ENCODE measurements around the gene CREB3L2.

Gene CREB3L2

DNA sequence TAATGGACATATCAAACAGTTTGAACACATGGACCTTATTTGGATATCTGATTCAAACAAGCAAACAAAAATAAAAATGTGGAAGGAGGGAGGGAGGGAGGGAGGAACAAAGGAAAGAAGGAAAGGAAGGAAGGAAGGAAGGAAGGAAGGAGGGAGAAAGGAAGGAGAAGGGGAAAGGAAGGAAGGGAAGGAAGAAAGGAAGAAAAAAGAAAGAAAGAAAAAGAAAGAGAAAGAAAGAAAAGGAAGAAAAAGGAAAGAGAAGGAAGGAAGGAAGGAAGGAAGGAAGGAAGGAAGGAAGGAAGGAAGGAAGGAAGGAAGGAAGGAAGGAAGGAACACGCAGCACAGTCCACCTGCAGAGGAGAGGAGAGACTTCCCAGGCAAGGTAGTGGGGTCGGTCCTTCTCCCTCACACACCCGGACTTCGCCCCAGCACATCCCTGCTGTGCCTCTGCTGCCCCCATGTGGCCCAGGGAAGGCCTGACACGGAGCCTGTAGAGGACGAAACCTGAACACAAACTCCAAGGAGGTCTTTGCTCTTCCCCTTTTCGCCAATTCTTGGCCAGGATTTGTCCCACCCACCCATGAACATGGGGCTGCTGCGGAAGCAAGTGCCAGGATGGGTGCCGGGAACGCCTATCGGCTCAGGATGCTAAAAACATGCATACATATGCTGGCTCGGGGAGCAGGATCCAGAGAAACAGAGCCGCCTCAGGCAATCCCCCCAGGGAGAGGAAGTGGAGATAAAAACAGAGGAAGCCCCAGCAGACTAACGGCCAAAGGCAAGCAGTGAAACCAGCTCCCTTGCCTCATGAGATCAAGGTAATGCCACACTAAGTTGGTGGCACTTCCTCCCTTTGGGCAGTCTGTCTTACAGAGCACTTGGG, 102.8 kb downstream of the CREB3L2 start:
- peak; percentile 70 for DNase-seq (ENCODE audit: low read depth in 2 of 2)

DNA sequence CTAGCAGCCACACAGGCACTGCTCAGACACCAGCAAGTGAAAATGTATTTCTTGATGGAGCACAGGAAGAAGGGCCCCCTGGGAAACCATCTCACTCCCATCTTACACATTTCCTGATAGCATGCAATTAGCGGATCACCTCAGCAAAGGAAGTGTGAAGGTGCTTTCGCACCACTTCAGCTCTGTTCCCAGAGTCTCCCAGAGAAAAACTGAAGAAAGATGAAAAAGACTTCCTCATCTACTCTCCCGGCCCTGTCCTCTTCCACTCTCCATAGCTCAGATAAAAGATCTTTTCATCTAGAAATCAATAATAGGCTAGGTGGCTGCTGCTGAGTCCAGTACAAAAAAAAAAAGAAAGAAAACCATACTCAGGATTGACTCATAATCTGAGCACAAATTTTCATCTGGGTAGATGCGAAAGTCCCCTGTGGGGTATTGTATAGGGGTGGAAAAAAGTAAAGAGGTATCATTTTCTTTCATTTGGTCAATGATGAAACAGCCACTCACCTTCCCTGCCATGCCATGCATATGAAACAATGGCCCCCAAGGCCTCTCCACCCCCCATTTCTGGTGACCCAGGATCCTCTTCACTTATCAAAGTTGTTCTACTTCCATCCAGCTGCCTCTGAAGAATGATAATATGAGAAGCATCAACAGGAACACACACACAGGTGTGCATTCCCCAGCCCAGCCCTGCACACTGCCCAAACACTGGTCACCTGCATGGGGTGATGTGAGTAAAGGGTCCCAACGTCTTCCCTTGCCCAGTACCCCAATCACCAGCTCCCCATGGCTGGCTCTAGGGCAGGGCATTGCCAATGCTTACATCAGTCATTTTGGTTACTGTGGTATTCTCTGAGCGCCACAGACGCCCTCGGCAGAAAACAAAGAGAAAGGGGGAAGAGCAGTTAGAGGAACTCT, 106.3 kb downstream of the CREB3L2 start:
- DNase-seq (ENCODE audit: low read depth in 2 of 2): no peak

DNA sequence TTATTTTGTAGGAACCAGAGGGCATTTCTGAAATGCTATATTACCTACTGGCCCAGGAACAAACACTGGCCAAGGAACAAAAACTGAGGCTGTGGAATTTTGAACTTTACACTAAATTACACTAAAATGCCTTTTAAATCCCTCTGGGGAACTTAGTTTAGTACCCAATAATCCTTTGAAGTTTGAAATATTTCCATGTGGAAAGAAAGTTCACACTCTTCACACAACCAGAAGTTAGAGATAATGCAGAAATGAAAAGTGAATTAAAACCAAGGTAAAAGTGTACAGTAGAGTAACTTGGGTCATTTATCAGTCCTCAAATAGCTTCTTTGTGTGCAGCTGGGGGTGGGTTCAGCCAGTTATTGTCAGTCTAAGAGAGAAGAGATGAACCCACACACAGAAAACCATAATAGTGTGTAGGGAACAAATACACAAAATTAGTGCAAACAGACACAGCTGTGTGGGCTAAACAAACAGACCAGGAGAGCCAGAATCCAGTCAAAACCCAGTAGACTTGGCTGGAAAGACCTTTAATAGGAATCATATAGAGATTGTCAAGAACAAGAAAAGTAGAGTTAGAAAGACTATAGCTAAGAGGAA, 108.6 kb downstream of the CREB3L2 start:
- no peak for DNase-seq (ENCODE audit: low read depth in 2 of 2)

DNA sequence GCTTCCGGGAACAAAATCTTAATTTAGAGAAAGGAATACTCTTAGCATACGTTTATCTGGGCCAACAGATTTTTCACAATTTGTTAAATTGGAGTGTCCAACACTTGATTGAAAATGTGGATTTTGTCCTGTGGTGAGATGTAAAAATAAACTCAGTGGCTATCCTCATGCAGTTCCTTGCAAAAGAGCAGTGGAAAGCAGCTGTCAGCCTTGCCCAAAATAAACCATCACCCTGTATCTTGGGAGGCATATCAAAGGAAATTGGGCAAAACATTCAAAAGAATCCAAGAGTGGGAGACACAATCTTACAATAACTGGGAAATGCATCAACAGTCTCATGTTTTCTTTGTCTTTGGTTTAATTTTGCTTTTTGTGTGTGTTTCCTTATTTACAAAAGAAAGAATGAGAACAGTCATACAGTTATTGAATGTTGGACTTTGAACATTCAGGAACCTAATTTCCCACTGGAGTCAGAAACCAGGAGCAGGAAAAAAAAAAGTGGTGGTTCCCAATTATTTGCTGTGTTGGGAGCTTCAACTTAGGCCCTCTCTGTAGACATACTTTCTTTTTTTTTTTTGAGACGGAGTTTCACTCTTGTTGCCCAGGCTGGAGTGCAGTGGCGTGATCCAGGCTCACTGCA, 110.8 kb downstream of the CREB3L2 start:
- DNase-seq (ENCODE audit: low read depth in 2 of 2): no peak

DNA sequence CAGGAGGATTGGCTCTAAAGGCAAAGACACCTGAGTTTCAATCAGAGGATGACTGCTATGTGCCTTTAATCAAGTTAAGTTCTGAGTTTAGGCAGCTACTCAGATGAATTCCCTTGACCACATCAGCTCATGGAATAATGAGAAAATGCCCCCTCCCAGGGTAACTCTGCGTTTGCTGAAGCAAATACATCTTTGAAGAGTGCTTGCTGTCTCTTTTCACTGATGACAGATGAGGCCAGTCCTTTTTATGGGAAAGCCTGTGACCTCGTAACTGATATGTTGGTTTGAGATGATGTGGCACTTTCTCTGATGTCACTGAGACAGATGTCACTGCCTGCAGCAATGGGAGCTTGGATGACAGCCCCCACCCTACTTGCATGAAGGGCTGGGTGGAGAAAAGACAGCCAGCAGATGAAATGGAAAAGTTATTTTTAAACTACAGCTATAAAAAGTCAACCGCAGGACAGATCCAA, 111.4 kb downstream of the CREB3L2 start:
- no peak for DNase-seq (ENCODE audit: low read depth in 2 of 2)

DNA sequence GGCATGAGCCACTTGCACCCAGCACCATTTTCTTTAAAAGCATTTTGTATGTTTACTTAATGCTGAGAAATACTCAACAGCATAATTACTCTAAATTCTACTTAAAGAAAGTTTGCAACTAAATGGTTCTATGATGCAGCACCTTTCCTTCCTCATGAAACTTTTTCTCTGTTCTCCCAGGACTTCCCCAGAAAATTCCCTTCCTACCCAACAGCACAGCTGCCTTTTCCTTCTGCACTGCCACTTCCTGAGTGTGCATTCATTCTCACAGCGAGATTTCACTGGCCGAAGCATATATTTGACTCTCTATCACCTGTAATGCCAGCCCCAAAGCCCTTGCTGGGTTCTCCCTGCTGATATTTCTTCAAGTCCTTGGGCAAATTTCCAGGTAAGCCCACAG, 113.6 kb downstream of the CREB3L2 start:
- no peak for DNase-seq (ENCODE audit: low read depth in 2 of 2)

DNA sequence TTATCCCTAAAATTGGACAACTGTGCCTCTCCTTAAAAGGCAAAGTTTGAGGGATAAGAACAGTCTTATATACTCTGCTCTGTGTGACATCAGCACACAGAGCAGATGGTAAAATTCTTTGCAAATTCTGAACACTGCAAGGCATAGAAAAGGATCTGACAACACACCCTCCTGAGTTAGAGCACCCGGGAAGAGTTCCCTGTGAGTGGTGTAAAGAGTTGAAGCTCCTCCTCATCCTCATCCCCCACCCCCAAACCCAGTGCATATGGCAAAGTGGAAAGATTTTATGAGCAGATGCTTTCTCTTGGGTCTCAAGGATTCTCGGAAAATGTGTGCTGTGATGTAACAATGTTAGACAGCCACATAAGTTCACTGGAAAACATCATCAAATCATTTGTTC, 115.1 kb downstream of the CREB3L2 start:
- no peak for DNase-seq (ENCODE audit: low read depth in 2 of 2)

DNA sequence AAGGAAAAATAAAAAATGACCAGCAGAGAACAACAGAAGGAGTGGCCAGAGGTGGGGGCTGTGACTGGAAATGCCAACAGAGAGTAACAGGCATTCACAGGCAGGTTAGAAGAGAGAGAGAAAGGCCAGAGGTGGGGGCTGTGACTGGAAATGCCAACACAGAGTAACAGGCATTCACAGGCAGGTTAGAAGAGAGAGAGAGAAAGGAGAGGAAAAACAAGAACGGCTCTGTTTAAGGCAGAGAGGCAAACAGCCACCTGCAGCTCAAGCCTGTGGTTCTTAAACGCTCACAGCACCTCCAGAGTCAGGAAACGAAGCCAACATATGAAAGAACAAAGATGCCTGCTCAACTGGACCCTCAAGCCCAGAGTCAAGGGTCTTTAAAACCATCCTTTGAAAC, 115.6 kb downstream of the CREB3L2 start:
- DNase-seq (ENCODE audit: low read depth in 2 of 2): no peak

DNA sequence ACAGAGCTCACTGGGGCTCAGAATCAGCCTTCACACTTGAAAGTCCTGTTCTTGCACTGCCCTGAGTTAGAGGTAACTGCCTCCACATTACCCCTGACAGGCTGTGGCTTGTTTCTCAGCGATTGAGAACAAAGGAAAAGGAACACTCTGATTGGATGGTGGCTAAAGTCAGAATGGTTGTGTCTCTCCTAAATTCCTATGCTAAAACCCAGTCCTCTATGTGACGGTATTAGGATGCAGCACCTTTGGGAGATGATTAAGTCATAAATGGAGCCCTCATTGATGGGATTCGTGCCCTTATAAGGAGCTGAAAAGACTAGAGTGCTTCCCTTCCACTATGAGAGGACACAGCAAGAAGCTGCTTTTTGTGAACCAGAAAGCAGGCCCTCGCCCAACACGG, 116.2 kb downstream of the CREB3L2 start:
- DNase-seq (ENCODE audit: low read depth in 2 of 2): no peak

DNA sequence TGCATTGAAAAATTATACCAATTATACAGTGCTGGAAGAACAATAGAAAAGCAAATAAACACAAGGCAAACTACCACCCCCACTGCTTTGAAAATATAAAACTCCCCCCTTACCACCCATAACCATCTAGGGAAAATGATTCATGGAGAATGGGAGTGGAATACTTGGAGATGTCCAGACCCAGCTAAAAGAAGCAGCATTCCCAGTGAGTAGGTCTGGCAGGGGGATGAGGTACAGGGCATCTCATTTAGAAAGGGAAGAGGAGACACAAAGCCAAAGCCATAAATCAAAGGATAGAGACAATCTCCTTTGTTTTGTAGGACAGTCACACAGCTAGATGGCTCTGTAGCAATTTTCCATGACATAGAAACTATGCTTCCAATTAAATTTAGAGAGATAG, 119.1 kb downstream of the CREB3L2 start:
- no peak for DNase-seq (ENCODE audit: low read depth in 2 of 2)

DNA sequence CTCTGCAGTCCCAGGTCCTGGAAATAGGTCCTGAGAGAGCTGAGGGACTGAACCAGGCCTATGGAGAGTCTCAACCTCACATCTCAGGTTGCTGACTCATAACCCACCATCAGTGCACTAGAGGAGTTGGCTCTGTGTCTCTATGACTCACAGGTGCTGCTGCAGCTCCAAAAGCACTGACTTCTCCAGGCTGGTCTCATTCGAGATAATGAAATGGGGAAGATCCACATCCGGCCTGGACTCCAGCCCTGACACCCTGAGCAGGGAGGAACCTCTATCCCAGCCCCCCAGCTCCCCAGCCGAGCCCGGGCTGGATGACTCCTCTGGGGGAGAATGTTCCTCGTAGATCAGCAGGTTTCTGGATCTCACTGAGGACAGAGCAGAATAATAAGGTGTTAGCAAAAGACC, 119.6 kb downstream of the CREB3L2 start:
- no peak for DNase-seq (ENCODE audit: low read depth in 2 of 2)

DNA sequence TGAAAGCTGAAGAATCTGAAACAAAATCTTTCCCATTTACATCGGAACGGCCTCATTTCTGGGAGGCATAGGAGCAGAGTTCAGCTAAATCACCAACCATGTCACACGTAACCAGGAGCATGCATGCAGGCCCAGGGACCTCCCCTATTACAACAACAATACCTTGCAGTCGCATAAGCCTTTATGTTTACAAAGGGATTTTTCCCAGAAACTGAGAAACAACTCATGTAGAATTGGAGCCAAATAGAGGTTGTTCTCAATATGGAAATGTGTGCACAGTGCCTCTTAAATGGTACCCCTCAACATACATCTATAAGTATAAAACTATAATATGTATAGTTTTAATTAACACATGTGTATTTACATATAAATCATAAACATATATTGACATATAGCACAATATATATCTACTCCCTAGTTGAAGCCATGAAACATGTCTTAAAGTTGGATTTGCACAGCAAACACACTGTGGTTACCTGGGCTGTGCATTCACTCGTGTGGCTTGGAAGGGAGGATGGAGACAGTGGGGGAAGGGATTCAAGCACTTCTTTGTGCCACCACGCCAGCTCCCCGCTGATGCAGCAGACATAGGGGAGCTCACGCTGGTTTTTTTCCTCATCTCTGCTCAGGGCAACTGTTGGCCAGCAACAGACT, 120.2 kb downstream of the CREB3L2 start:
- no peak for DNase-seq (ENCODE audit: low read depth in 2 of 2)

DNA sequence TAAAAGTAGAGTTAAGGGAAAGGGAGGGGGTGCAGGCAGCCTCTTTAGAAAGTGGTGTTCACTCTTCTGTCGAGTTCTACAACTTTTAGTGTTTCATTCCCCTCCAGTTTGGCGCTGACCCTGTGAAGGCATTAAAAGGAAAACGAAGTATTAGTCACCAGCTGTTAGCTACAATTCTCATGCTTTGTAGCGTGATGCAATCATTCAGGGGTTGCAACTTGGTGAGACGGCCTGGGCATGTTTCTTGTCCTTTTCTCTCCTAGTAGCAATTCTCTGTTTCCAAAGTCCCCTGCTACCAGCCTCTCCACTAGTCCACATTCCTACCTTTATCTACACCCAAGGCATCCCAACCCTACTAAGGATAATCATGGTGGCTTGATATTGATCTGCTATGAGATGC, 121.5 kb downstream of the CREB3L2 start:
- DNase-seq (ENCODE audit: low read depth in 2 of 2): no peak

DNA sequence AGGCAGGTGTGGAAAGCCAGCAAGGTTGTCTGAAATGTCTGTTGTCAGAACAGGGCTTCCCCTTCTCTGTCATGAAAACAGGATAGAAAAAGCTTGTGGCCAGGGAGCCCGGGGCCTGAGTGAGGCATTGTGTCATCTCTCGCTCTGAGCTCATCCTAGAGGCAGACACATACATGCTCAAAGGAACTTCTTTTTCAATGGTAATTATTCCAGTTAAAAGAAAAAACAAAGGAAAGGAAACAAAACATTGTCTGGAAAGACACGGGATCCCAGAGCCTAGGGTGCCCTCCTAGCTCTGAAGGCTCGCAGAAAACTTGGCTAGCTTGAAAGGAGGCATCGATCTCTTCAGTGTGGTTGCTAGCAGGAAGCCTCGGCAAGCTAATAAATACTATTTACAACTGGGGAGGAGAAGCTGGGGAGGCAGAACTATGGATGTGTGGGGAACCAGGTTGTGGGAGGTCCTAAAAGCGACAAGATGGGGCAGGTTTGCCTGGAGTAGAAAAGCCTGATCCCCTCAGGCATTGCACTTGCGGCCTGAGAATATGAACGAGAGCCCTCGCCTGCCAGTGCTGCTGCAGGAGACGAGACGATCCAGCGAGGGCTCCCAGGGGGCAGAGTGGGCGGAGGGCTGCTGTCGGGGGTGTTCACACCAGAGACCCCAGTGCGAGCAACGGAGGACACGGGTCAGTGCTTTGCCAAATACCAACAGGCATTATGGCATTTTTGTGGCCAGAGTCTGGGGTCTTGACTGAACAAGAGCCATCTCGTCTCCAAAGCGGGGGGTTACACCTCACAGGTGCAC, 122.3 kb downstream of the CREB3L2 start:
- no peak for DNase-seq (ENCODE audit: low read depth in 2 of 2)

DNA sequence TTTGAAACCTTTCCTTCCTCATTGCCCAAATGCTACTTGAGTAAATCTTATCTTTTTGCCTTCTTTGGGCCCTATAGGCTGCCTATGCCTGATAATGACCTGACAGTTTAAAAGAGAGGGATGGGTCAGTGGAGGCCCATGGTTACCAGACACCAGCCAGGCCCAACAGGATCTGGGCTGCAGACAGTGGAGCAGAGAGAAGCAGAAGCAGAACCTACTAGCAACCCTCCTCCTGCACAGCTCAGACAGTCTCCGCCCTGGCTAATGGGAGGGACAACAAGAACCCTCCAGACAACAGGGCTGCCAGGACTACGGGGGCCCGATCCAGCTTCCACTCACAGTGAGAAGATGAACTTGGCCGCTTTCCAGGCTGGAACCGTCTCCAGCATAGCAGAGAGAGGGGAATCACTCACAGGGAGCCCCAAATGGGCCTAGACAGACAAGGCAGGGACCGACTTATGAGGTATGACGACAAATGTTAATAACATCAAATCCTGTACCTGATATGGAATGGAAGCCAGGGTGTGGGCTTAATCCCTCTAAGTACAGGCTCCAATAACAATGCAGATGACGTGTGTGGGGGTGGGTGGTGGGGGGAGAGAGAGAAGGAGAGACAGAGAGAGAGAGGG, 123.4 kb downstream of the CREB3L2 start:
- no peak for DNase-seq (ENCODE audit: low read depth in 2 of 2)

DNA sequence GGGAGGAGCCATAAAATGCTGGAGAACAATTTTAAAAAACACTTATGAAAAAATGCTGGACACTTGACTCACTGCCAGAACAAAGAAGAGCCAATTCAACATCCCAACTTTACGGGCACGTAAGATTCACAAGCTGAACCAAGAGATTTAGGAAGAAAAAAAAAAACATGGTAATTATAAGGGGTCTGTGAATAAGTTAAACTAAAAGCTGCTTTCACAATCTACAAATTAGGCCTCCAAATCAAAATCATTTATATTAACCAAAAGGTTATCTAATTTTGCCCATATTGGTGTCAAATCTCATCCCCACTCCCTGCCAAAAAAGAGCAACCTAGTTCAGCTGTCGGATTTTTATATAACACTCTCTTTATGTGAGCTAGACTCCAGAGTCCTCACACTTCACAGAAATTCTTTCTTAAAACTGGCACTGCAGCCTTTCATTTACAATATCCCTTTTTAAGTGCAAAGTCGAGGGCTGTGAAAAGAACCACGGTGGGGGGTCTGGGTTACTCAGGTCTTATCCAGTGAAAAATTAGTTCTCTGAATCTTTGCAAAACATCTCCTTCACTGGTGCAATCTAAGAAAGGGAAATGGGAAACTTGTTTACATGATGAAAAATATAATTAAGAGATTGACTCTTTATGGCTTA, 124.7 kb downstream of the CREB3L2 start:
- DNase-seq (ENCODE audit: low read depth in 2 of 2): no peak

DNA sequence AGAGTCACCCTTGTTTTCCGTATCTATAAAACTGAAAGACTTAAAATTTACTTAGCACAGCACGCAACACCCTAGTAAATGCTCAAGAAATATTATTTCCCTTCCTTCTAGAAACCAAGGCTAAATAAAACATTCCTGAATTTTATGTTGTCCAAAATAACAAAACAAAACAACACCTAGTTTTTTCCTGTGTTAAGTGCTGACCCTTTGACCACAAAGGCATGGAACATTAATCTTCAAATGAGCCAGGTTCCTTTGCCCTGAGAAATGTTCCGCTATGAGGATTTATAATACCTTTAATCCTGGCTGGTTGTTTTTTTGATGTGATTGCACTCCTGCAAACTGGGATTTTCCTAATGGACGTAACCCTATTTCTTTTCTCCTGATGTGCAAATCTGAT, 126.1 kb downstream of the CREB3L2 start:
- DNase-seq (ENCODE audit: low read depth in 2 of 2): no peak

DNA sequence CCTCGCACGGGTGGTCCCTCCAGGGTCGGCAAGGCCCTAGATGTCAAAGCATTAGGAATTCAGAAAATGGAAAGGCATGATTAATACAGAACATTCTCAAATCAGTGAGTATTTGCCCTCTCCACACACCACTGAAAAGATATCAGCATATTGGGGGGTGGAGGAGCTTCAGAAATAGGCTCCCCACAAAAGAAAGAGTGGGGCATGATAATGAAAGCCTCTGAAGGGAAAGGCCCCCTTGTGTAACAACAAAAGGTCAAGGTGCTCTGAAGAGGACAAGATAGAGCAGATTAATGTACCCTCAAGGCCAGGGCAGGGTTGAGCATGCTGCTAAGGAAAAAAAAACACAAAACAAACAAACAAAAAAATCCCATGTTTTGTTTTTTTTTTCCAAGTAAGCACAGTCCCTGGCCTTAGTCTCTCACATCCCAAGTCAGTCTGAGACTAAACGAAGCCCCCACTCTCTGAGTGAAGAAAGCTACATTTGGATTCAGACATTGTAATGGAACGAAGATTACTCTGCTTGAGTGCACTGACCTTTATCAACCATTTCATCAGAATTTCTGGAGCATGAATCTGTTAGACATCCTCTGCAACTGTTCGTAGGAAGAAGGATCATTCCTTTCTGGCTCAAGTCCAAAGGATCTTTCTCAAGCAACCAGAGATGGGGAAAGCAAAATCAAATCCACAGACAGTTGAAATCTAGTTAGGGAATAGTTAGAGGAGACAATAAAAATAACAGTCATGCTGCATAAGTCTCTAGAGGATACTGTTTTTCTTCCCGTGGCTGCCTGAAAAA, 127.7 kb downstream of the CREB3L2 start:
- no peak for DNase-seq (ENCODE audit: low read depth in 2 of 2)

DNA sequence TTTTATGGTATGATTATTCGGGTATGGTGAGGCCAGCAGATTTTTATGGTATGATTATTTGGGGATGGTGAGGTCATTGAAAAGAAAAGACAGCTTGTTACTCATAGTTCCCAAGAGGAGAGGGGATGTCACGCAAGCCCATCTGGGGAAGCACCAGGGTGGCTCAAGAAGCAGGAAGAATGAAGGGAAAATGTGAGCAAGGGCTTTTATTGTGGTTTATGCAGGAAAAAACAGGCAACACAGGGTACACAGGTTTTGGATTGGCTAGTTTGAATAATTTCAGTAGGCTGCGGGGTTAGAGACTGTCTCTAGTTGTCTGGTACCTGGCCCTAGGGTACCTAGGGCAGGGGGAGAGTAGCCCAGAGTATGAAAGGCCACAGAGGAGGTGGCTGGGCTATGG, 128.4 kb downstream of the CREB3L2 start:
- no peak for DNase-seq (ENCODE audit: low read depth in 2 of 2)
